GM08714 (cell line): ENCODE measurements around the gene LASP1.
"Not testable (repeated sequence)": the region's sequence is repeated elsewhere in the genome, so short reads cannot be mapped to it uniquely, and the experiment has no call there.

Experiments
- H3K4me3 ChIP-seq: fragments of 200-500 bp; sonication (Bioruptor generic); 2 replicates; pipeline ENCODE4 v1.5.1; 2014; ENCODE audit warnings: mild to moderate bottlenecking, low read length, inconsistent platforms
- ZNF274 ChIP-seq: IDR thresholded peaks from 2 replicates; pipeline ENCODE4 v1.6.1; 2012; ENCODE audit warnings: mild to moderate bottlenecking, low read depth, low read length

LASP1 gene

GRCh38 chr17:38869526-38870258, at the start of gene LASP1:
LASP1 (plus strand) TSS chr17:38870058; CDS start chr17:38870190, 132 bp downstream.
- H3K4me3 ChIP-seq, result peak within 1 kb of the TSS; percentile 98
- no peak for TF ChIP-seq ZNF274

GRCh38 chr17:38824899-38825761, 44.7 kb upstream of the LASP1 start, which contains the start of gene CWC25:
CWC25 (minus strand) TSS chr17:38825321; CDS start chr17:38825183, 138 bp downstream.
- H3K4me3 ChIP-seq, result peak within 1 kb of the TSS; percentile 94
- no peak for TF ChIP-seq ZNF274

GRCh38 chr17:38825762-38826247, 44.1 kb upstream of the LASP1 start:
- peak overlapping the region; percentile 94; the same call in 1 of the 2 replicates for H3K4me3 ChIP-seq

GRCh38 chr17:38844261-38844757, 25.5 kb upstream of the LASP1 start:
- no peak for TF ChIP-seq ZNF274
- no peak overlapping the region for H3K4me3 ChIP-seq

More at GRCh38 chr17:38825762-38826247, 44.1 kb upstream of the LASP1 start:
- TF ChIP-seq ZNF274, result no peak

- TF ChIP-seq ZNF274, result no peak
- no peak overlapping the region for H3K4me3 ChIP-seq
Measured at GRCh38 chr17:38848557-38848891, 21.3 kb upstream of the LASP1 start.

- no peak overlapping the region for H3K4me3 ChIP-seq
- no peak for TF ChIP-seq ZNF274
Measured at GRCh38 chr17:38848939-38849605, 20.8 kb upstream of the LASP1 start.

- H3K4me3 ChIP-seq, result peak overlapping the region; percentile 100; the same call in 1 of the 2 replicates
Measured at GRCh38 chr17:38850374-38850773, 19.5 kb upstream of the LASP1 start.

GRCh38 chr17:38851434-38851833, 18.4 kb upstream of the LASP1 start:
- peak overlapping the region; percentile 100 for H3K4me3 ChIP-seq
- no peak for TF ChIP-seq ZNF274

More at GRCh38 chr17:38850374-38850773, 19.5 kb upstream of the LASP1 start:
- TF ChIP-seq ZNF274, result no peak

GRCh38 chr17:38852771-38853291, 17.0 kb upstream of the LASP1 start:
- peak overlapping the region; percentile 100 for H3K4me3 ChIP-seq
- no peak for TF ChIP-seq ZNF274

- peak within 1 kb of the TSS; percentile 100 for H3K4me3 ChIP-seq
- TF ChIP-seq ZNF274, result no peak
Measured at GRCh38 chr17:38853292-38854219, 16.3 kb upstream of the LASP1 start, which contains the start of gene RPL23. RPL23 (minus strand) TSS chr17:38853721; CDS start chr17:38853710, 11 bp downstream.

- H3K4me3 ChIP-seq, result not testable (repeated sequence)
Measured at GRCh38 chr17:38855101-38855714, 14.7 kb upstream of the LASP1 start.

- TF ChIP-seq ZNF274, result no peak
- no peak overlapping the region for H3K4me3 ChIP-seq
Measured at GRCh38 chr17:38857271-38857670, 12.6 kb upstream of the LASP1 start.
